GM19023 (cell line): ENCODE measurements around the gene NBEA.
"Not testable (repeated sequence)": the region's sequence is repeated elsewhere in the genome, so short reads cannot be mapped to it uniquely, and the experiment has no call there.

ENCODE experiments used
- ATAC-seq: cut with Tn5 transposase; IDR thresholded peaks from one replicate; pipeline ENCODE4 v1.9.1; 2021; ENCODE audit warnings: mild to moderate bottlenecking, moderate library complexity; ENCODE audit not compliant: unreplicated experiment

The NBEA gene

DNA sequence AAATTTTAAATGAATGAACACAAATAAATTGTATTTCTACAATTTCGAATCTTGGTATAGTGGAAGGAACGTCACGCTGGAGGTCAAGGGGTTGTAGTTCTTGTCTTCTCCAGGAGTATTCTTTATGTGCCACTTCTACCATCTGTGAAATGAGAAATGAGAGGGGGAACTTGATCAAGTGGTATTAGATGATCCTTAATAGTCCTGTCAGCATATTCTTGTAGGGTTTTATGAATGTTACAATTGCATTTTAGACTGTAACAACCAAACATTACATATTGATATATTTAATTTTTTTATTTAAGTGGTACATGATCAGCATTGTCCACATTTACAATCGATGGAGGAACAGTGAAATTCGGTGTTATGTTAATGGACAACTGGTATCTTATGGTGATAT, 113.6 kb downstream of the NBEA start:
- no peak for ATAC-seq

DNA sequence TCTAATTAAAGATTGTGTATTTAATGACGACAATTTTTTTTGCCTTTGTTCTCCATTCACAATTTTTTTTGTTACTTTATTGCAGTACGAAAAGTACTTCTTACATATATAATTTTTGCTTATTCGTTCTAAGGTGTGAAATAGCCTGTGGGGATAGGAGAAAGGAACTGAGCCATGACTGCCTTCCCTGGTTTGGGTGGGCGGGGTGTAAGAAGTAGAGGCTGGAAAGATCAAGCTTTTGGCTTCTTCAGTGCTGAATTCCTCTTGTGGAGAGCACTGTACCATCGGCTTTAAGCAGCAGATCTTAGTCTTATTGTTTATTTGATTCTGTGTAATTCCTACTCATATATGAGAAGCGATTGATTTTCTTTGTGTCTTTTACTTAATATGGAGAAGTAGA, 115.8 kb downstream of the NBEA start:
- no peak for ATAC-seq

- ATAC-seq = peak; percentile 80
Measured at GRCh38 chr13:35058585-35058984, 116.5 kb downstream of the NBEA start.

DNA sequence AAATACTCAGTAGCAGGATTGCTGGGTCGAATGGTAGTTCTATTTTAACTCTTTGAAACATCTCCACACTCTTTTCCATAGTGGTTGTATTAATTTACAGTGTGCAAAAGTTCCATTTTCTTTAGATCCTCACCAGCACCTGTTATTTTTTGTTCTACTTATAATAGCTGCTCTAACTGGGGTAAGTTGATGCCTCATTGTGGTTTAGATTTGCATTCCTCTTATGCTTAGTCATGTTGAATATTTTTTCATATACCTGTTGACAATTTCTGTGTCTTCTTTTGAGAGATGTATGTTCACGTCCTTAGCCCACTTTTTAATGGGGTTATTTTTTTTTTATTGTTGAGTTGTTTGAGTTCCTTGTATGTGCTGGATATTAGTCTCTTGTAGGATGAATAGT, 144.6 kb downstream of the NBEA start:
- no peak for ATAC-seq

GRCh38 chr13:35092251-35092650, 150.2 kb downstream of the NBEA start:
- ATAC-seq = no peak

GRCh38 chr13:35092751-35093150, 150.7 kb downstream of the NBEA start:
- ATAC-seq = no peak

DNA sequence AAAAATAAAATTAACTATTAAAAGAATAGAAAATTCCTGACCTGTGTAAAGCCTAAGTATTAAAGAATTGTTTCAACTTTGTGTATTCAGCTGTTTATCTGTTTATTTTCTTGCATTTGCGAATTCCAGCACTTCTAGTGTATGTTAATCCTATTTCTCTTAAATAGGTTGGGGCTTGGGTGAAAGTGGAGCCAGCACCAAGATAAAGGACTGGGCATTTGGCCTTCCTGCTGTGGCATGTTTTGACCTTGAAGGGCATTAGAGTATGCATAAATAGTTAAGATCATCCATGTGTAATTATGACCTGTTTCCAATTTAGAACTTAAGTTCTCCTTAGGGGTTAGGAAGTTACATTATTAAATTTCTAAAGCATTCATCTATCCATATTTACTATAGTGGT, 151.3 kb downstream of the NBEA start:
- no peak for ATAC-seq

DNA sequence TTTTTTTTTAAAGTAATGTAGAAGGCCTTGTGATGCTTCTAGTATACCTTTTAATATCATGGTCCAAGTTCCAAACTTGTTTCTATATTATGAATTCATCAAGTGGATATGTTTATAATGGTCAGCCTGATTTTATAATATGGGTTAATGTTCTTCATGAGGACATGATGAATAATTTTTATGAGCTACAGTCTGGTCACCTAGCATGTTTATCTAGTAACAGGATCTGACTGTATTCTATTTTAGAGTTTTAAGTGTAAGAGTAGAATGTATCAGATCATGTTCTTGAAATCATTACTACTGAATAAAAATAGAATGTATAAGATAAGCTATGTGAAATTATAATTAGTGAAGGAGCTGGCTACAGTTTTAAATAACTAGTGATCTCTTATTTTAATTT, 164.7 kb downstream of the NBEA start:
- ATAC-seq = not testable (repeated sequence)

- no peak for ATAC-seq
Measured at GRCh38 chr13:35107535-35107934, 165.5 kb downstream of the NBEA start.

- ATAC-seq = not testable (repeated sequence)
Measured at GRCh38 chr13:35113612-35114011, 171.5 kb downstream of the NBEA start.

DNA sequence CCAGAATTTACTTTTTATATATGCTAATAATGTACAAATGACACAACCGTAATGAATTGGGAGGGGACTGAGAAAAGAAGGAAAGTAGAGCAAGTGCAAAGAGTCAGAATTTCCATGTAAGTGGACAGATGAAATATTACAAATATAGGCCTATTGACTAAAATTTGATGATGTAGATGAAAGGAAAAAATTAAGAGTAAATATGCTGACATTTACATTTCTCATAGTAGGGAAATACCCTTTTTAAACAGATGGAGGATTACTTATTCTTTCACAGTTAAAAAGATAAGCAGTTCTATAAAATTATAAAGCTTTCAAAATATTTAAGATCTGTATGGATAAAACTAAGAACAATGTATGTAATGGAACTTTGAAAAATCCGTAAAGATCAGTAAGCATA, 185.4 kb downstream of the NBEA start:
- no peak for ATAC-seq

DNA sequence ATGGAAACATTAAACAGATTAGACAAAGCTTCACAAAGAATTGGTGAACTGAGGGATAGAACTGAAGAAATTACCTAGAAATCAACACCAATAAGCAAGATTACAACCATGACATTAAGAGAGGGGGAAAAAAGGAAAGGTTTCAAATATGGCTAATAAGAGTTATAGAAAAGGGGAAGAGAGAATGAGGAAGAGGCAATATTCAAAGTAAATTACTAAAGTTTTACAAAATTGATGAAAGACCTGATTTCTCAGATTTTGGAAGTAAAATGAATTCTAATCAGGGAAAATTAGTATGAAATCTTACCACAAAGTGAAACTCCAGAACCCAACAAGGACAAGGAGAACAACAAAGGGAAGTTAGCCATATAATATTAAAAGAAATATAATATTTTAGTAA, 187.4 kb downstream of the NBEA start:
- no peak for ATAC-seq

DNA sequence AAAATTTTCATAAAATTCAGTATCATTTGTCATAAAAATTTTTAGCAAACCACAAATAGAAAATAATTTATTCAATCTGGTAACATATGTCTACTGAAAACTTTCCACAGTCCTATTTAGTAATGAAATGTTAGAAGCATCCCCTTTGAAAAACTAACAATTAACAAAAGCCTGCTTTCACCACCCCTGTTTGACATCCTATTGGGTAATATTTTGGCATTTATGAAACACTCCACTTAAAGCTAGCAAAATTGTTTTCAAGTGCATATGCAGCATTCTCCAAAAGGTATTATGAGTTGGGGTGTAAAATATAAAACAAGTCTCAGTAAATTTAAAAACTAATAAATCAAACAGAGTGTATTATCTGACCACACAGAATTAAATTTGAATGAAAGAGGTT, 189.4 kb downstream of the NBEA start:
- no peak for ATAC-seq

DNA sequence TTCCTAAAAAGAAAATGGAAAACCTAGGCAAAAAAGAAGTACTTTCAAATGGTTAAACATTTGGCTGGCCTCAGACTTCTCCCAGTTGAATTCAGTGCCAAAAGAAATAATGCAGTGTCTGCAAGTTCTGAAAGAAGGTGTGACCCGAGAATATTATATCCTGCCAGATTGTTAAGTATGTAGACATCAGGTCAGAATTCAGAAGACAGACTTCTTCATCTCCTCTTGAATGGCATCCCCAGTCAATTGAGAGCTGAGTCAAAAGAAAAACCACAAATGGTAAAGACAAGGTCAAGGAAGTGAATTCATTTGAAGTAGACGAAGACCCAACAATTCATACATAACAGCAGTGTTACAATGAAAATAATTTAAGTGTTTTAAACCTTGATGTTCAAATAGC, 194.5 kb downstream of the NBEA start:
- no peak for ATAC-seq

GRCh38 chr13:35139591-35139990, 197.5 kb downstream of the NBEA start:
- ATAC-seq = no peak

DNA sequence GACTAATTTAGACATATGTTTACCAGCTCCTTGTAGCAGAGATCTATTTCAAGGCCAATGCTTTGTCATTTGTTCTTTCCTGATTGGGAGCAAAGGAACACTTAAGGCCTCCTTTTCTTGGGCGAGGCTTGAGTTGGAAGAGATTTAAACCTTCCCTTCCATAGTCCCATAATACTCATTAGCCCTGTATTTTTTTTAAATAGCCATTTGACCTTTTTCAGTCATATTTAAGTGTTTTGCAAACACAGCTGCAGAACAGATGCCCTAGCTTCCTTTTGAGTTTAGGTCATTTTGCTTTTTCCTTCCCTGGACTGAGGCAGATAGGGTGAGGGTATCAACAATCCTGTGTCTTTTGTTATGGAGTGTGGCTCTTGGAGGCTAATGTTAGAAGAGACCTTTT, 198.3 kb downstream of the NBEA start:
- ATAC-seq = no peak

DNA sequence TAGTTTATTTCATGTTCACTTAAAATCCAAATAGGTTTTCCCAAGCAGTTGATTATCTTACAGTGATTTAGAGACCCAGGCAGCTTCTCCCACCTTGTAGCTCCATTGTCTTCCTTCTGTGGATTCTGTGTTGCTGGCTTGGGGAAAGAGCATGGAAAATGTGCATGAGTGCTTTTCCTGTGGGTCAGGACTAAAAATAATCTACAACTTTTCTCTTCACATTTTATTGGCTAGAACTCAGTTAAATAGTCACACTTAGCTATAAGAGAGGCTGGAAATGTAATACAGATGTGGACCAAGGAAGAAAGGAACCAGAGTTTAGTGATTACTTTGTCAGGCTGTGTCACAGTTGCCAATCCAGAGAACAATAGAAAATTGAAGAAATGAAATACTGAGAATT, 198.8 kb downstream of the NBEA start:
- no peak for ATAC-seq

GRCh38 chr13:35143123-35143522, 201.1 kb downstream of the NBEA start:
- no peak for ATAC-seq

GRCh38 chr13:35144166-35144890, 202.3 kb downstream of the NBEA start:
- ATAC-seq = no peak

DNA sequence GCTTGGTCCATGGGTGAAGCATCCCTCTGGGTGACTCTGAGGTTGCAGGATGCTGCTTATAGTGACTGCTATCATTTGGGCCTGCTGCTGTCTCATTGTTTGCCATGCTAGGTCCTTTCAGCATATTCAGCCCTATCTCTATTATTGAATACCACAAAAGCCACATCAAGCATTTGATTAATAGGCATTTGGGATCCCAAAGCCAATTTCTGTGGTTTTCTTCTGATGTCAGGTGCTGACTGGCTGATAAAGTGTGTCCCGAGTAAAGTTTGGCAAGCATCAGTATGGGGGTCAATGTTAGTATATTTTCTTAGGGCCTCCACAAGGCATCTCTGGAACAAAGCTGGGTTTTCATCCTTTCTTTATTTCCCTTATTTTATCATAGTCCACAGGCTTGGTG, 204.6 kb downstream of the NBEA start:
- ATAC-seq = no peak

- no peak for ATAC-seq
Measured at GRCh38 chr13:35157143-35157755, 215.2 kb downstream of the NBEA start.

DNA sequence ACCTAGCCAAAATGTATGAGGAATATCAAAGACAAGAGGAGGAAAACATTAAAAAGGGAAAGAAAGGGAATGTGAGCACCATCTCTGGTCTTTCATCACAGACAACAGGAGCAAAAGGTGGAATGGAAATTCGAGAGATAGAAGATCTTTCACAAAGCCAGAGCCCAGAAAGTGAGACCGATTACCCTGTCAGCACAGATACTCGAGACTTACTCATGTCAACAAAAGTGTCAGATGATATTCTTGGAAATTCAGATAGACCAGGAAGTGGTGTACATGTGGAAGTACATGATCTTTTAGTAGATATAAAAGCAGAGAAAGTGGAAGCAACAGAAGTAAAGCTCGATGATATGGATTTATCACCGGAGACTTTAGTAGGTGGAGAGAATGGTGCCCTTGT, 217.0 kb downstream of the NBEA start:
- ATAC-seq = no peak

- no peak for ATAC-seq
Measured at GRCh38 chr13:35160896-35161295, 218.8 kb downstream of the NBEA start.
